ENCODE data around the gene MIER2. TPM values are rescaled to one million over a fixed set of nuclear protein-coding genes. Genes with fewer than 3 reads are reported as not detected.

MIER2 gene
- total and polyA plus RNA-seq, 10 of the 15 experiments (the other 5 are each of a cell fraction or from before 2014, with no cell fraction given), result 0.48 to 23.6 (median 12.1) TPM

DNA sequence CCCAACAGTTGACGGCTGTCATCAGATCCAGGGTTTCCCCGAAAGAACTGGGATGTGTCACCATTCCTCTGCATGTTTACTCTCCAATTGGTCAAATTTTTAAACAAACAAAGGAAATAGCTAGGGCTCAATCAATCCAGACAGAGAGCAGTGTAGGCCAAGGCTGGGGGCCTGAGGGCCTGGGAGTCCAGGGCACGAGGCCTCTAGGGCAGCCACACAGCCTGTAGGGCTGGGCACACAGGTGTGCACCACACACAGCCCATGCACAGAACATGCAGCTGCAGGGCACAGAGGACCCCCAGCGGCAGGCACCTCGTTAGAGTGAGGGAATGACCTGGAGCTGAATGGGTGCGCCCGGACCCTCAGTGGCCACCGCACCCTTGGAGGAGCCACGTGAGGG lies 9.5 kb downstream of the MIER2 start:
- DNase-seq (ENCODE audit: low read depth, low spot score), result no peak
- Histone ChIP-seq H3K27me3 (replicated peaks in 1 of 2; ENCODE audit: control insufficient read depth in 2 of 2, insufficient read depth in 2 of 2, low read length in 1 of 2) (no peaks in the 10 kb centered on the region), H3K9ac (ENCODE audit: control insufficient read depth, insufficient read depth, low read length) (no peak overlapping the region), H3K4me2 (ENCODE audit: control insufficient read depth, insufficient read depth) (no peak overlapping the region), H4K20me1 (ENCODE audit: control insufficient read depth, insufficient read depth) (no peaks in the 10 kb centered on the region), H3K9me3 (replicated peaks; ENCODE audit: control insufficient read depth, insufficient read depth, low read length) (no peaks in the 10 kb centered on the region; the same call in 2 of the 3 replicates), H3K79me2 (ENCODE audit: control insufficient read depth, insufficient read depth, low read length) (peaks cover 10% of the 10 kb centered on the region), H2AFZ (ENCODE audit: control insufficient read depth, low read depth, low read length) (no peak overlapping the region), H3K27ac (ENCODE audit: control insufficient read depth, insufficient read depth) (no peak overlapping the region), H3K4me1 (ENCODE audit: control insufficient read depth, insufficient read depth, low read length) (no peaks in the 10 kb centered on the region), H3K4me3 (no peak overlapping the region), H3K36me3 (ENCODE audit: control insufficient read depth in 2 of 2, insufficient read depth in 2 of 2, low read length in 1 of 2) (peaks cover 11 to 14% of the 10 kb centered on the region in 2 experiments)
- ChIA-PET POLR2A (no interaction called here), CTCF (no interaction called here), RAD21 (ENCODE audit: unreplicated experiment) (no interaction called here), SMC1A (ENCODE audit: uncharacterized antibody, unreplicated experiment) (no interaction called here)
- WGBS (ENCODE audit: insufficient coverage, insufficient replicate concordance, low lambda C conversion rate, missing lambda C conversion rate), result 78% methylated on average over 9 of the region's 9 CpGs
- FAIRE-seq, result no peak
- TF ChIP-seq EGR1 (IDR thresholded peaks at IDR 0.05; ENCODE audit: borderline replicate concordance in 1 of 2, low read depth in 2 of 2, low read length in 2 of 2) (no peak), MTA2 (IDR thresholded peaks at IDR 0.05; ENCODE audit: low read depth) (no peak), RBBP5 (conservative IDR thresholded peaks at IDR 0.05) (no peak), POU2F2 (IDR thresholded peaks at IDR 0.05; ENCODE audit: borderline replicate concordance, low read depth, low read length) (no peak), ETV6 (conservative IDR thresholded peaks at IDR 0.05 in 1 of 2, IDR thresholded peaks at IDR 0.05 in 1 of 2; ENCODE audit: borderline replicate concordance in 1 of 2, low read depth in 1 of 2) (no peak)
- TF ChIP-seq, protein P1, sequence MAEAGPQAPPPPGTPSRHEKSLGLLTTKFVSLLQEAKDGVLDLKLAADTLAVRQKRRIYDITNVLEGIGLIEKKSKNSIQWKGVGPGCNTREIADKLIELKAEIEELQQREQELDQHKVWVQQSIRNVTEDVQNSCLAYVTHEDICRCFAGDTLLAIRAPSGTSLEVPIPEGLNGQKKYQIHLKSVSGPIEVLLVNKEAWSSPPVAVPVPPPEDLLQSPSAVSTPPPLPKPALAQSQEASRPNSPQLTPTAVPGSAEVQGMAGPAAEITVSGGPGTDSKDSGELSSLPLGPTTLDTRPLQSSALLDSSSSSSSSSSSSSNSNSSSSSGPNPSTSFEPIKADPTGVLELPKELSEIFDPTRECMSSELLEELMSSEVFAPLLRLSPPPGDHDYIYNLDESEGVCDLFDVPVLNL (IDR thresholded peaks at IDR 0.05; ENCODE audit: low read depth, low read length), result no peak
- no TSS peak for BruUV-seq (replicated peaks)
- intact Hi-C loops (cut with micrococcal nuclease; ENCODE audit: unreplicated experiment), result no loop called here
- ATAC-seq, result no peak
- in situ Hi-C loops (cut with MboI), result no loop called here

Measured in GM12878 (cell line).